ENCODE measurements around the gene ABCB1. TPM values are rescaled to one million over a fixed set of nuclear protein-coding genes. Genes with fewer than 3 reads are reported as not detected.

The ABCB1 gene
- total RNA-seq, 1 donor from 2014 or later: 5.5 TPM

GRCh38 chr7:87548123-87548919 is 52.4 kb downstream of the ABCB1 start:
- Histone ChIP-seq H3K36me3 (no peaks in the 10 kb centered on the region), H3K9me3 (no peaks in the 10 kb centered on the region), H3K27me3 (no peaks in the 10 kb centered on the region), H3K4me3 (no peak overlapping the region), H3K27ac (no peak overlapping the region), H3K4me1 (no peaks in the 10 kb centered on the region)
- no peak for DNase-seq (ENCODE audit: low spot score in 2 of 2)
- intact Hi-C loops (cut with DNase I): no loop called here
- no peak for TF ChIP-seq CTCF (IDR thresholded peaks at IDR 0.05)

GRCh38 chr7:87545760-87546159 is 54.9 kb downstream of the ABCB1 start:
- TF ChIP-seq CTCF (IDR thresholded peaks at IDR 0.05): no peak
- H3K9me3 ChIP-seq: no peaks in the 10 kb centered on the region
- H3K4me3 ChIP-seq: no peak overlapping the region
- H3K4me1 ChIP-seq: no peaks in the 10 kb centered on the region
- H3K27me3 ChIP-seq: no peaks in the 10 kb centered on the region
- no peaks in the 10 kb centered on the region for H3K36me3 ChIP-seq
- no peak for DNase-seq (ENCODE audit: low spot score in 2 of 2)
- H3K27ac ChIP-seq: no peak overlapping the region
- intact Hi-C loops (cut with DNase I): no loop called here

- intact Hi-C loops (cut with DNase I): no loop called here
- H3K4me1 ChIP-seq: no peaks in the 10 kb centered on the region
- H3K4me3 ChIP-seq: no peak overlapping the region
- no peaks in the 10 kb centered on the region for H3K27me3 ChIP-seq
- no peak for DNase-seq (ENCODE audit: low spot score in 2 of 2)
- TF ChIP-seq CTCF (IDR thresholded peaks at IDR 0.05): no peak
- H3K36me3 ChIP-seq: no peaks in the 10 kb centered on the region
- no peak overlapping the region for H3K27ac ChIP-seq
- H3K9me3 ChIP-seq: no peaks in the 10 kb centered on the region
These were observed 57.1 kb downstream of the ABCB1 start for GRCh38 chr7:87543623-87544022.

GRCh38 chr7:87541648-87542047 is 59.0 kb downstream of the ABCB1 start:
- Histone ChIP-seq H3K36me3 (no peaks in the 10 kb centered on the region), H3K27ac (no peak overlapping the region), H3K4me3 (no peak overlapping the region), H3K4me1 (no peaks in the 10 kb centered on the region), H3K27me3 (no peaks in the 10 kb centered on the region), H3K9me3 (no peaks in the 10 kb centered on the region)
- intact Hi-C loops (cut with DNase I): no loop called here
- no peak for DNase-seq (ENCODE audit: low spot score in 2 of 2)
- no peak for TF ChIP-seq CTCF (IDR thresholded peaks at IDR 0.05)

GRCh38 chr7:87538052-87538451 is 62.6 kb downstream of the ABCB1 start:
- H3K27ac ChIP-seq: no peak overlapping the region

More at GRCh38 chr7:87538052-87538451, 62.6 kb downstream of the ABCB1 start:
- no peak overlapping the region for H3K4me3 ChIP-seq
- no peak for DNase-seq (ENCODE audit: low spot score in 2 of 2)
- intact Hi-C loops (cut with DNase I): no loop called here
- no peaks in the 10 kb centered on the region for H3K9me3 ChIP-seq
- no peaks in the 10 kb centered on the region for H3K27me3 ChIP-seq
- no peaks in the 10 kb centered on the region for H3K4me1 ChIP-seq
- no peak for TF ChIP-seq CTCF (IDR thresholded peaks at IDR 0.05)
- no peaks in the 10 kb centered on the region for H3K36me3 ChIP-seq
